K562 treated with DMSO at 1 percent for 24 hours (cell line): ENCODE measurements around the gene ACAD8. TPM values are rescaled to one million over a fixed set of nuclear protein-coding genes. Genes with fewer than 3 reads are reported as not detected.

Source experiments
- total RNA-seq: library from RNA; unstranded; fragments of 300-600 nt; gene quantifications from 2 replicates; pipeline ENCODE4 v1.2.3, GENCODE V29; 2022; ENCODE audit warnings: low read depth; ENCODE audit not compliant: insufficient read depth

The ACAD8 gene
- total RNA-seq = 19.6 and 19.9 TPM in 2 replicates

GRCh38 chr11:134253188-134253993, at the start of gene ACAD8, which contains the start of gene THYN1:
TSS of gene ACAD8 (plus strand) at chr11:134253568. CDS start at chr11:134253601, 33 bp downstream.
TSS of gene THYN1 (minus strand) at chr11:134253352. CDS start at chr11:134252882, 470 bp downstream.

GRCh38 chr11:134223836-134224709, 29.3 kb upstream of the ACAD8 start, which contains the start of the genes NCAPD3 and VPS26B:
TSS of gene NCAPD3 (minus strand) at chr11:134223967. CDS start at chr11:134223926, 41 bp downstream.
TSS of gene VPS26B (plus strand) at chr11:134224671. CDS start at chr11:134225123, 452 bp downstream.

GRCh38 chr11:134275534-134276395, 22.4 kb downstream of the ACAD8 start, which contains the start of gene GLB1L3:
TSS of gene GLB1L3 (plus strand) at chr11:134276379. CDS start at chr11:134276741, 362 bp downstream.

Other genes starting within 250 kb of the ACAD8 start
- 0.46 and 0.54 TPM in 2 replicates for gene JAM3, start 184.5 kb upstream of the ACAD8 start, total RNA-seq
- 46.3 and 51.7 TPM in 2 replicates for gene NCAPD3, start 29.6 kb upstream of the ACAD8 start, total RNA-seq
- 53.0 and 53.4 TPM in 2 replicates for gene VPS26B, start 28.9 kb upstream of the ACAD8 start, total RNA-seq
- 52.9 and 60.1 TPM in 2 replicates for gene THYN1, start 216 bp upstream of the ACAD8 start, total RNA-seq
- 0.24 TPM in 1 of 2 replicates, not detected in the other for gene GLB1L3, start 22.8 kb downstream of the ACAD8 start, total RNA-seq
- gene GLB1L2, start 78.4 kb downstream of the ACAD8 start, total RNA-seq = 13.5 and 14.4 TPM in 2 replicates
- gene B3GAT1, start 158.7 kb downstream of the ACAD8 start, total RNA-seq = 0.36 TPM in 1 of 2 replicates, not detected in the other